Naive thymus-derived CD8-positive, alpha-beta T cell (primary cell): ENCODE data around the gene ZNF532. TPM values are rescaled to one million over a fixed set of nuclear protein-coding genes. Genes with fewer than 3 reads are reported as not detected.

ENCODE experiments used
- ATAC-seq, 2 donors: fragments of 150-1000 bp; cut with Tn5 transposase in 1 of 2; sonication (Bioruptor Pico), chemical (Tn5 transposase) in 1 of 2; 1 replicate in 1 of 2; 2 replicates in 1 of 2; pipeline ENCODE4 v1.10.0; 2021; ENCODE audit warnings: mild to moderate bottlenecking in 2 of 2, moderate library complexity in 2 of 2
- POLR2A ChIA-PET: fragments of 350-600 bp; sonication (Branson Sonifier 250); formaldehyde crosslinking; loops from one replicate; lab custom pipeline; 2021; ENCODE audit warnings: antibody characterized with exemption; lab: Charles Lee
- DNase-seq, 10 donors: peaks; one replicate each; pipeline versions ENCODE4 v3.0.0 to v3.0.0-alpha.2; 2020 to 2022
- H3K27ac Mint-ChIP-seq, 10 donors: one replicate each; pipeline ENCODE4 v1.8.0; 2020 to 2022; ENCODE audit warnings: mild to moderate bottlenecking in 10 of 10, mixed read lengths in 10 of 10, moderate library complexity in 4 of 10, inconsistent platforms in 1 of 10
- H3K27me3 Mint-ChIP-seq, 5 donors: one replicate each; pipeline ENCODE4 v1.8.0; 2021 to 2022; ENCODE audit warnings: mixed read lengths in 5 of 5
- H3K36me3 Mint-ChIP-seq, 3 donors: one replicate each; pipeline ENCODE4 v1.8.0; 2020 to 2022; ENCODE audit warnings: mixed read lengths in 3 of 3, mild to moderate bottlenecking in 2 of 3, inconsistent platforms in 1 of 3
- H3K4me1 Mint-ChIP-seq, 4 donors: one replicate each; pipeline ENCODE4 v1.8.0; 2021 to 2022; ENCODE audit warnings: mixed read lengths in 4 of 4
- H3K4me3 Mint-ChIP-seq, 10 donors: one replicate each; pipeline ENCODE4 v1.8.0; 2020 to 2022; ENCODE audit warnings: mild to moderate bottlenecking in 10 of 10, mixed read lengths in 10 of 10, moderate library complexity in 6 of 10, inconsistent platforms in 1 of 10
- H3K9me3 Mint-ChIP-seq, 9 donors: one replicate each; pipeline ENCODE4 v1.8.0; 2020 to 2022; ENCODE audit warnings: mixed read lengths in 9 of 9, mild to moderate bottlenecking in 3 of 9, inconsistent platforms in 1 of 9, moderate library complexity in 1 of 9
- polyA plus RNA-seq, 3 donors: library from polyadenylated mRNA; unstranded; fragments of 300-500 nt; fragmentation: Illumina TruSeq; gene quantifications; one replicate each; pipeline ENCODE4 v1.2.3, GENCODE V29; 2021
- total RNA-seq, 8 experiments: library from RNA in 2 of 8; stranded (reverse) in 2 of 8; gene quantifications; one replicate each; pipeline ENCODE4 v1.2.3 and lab custom pipeline; 2021 to 2026

ZNF532 gene
- total and polyA plus RNA-seq, 5 experiments from 2014 or later = 0.07 to 7.8 (median 3.8) TPM; not detected in 1

- ATAC-seq (no peak), DNase-seq (no peak)
- peaks cover 0 to 7% (median 0%) of the 10 kb centered on the region in 4 donors for H3K4me1 Mint-ChIP-seq
- H3K36me3 Mint-ChIP-seq = peaks cover 0 to 4% (median 2%) of the 10 kb centered on the region in 3 donors
- peaks cover 0 to 4% (median 0%) of the 10 kb centered on the region in 9 donors for H3K9me3 Mint-ChIP-seq
- POLR2A ChIA-PET = interaction anchor here (0.6 kb wide), 1 partner anchor 13 kb away, joined by 5 read pairs; no protein-coding TSS in a partner anchor
- H3K4me3 Mint-ChIP-seq = no peak overlapping the region
- no peak overlapping the region for H3K27ac Mint-ChIP-seq
- H3K27me3 Mint-ChIP-seq = peaks cover 14 to 55% (median 19%) of the 10 kb centered on the region in 5 donors
These were observed 73.2 kb downstream of the ZNF532 start for GRCh38 chr18:58937887-58938267.

DNA sequence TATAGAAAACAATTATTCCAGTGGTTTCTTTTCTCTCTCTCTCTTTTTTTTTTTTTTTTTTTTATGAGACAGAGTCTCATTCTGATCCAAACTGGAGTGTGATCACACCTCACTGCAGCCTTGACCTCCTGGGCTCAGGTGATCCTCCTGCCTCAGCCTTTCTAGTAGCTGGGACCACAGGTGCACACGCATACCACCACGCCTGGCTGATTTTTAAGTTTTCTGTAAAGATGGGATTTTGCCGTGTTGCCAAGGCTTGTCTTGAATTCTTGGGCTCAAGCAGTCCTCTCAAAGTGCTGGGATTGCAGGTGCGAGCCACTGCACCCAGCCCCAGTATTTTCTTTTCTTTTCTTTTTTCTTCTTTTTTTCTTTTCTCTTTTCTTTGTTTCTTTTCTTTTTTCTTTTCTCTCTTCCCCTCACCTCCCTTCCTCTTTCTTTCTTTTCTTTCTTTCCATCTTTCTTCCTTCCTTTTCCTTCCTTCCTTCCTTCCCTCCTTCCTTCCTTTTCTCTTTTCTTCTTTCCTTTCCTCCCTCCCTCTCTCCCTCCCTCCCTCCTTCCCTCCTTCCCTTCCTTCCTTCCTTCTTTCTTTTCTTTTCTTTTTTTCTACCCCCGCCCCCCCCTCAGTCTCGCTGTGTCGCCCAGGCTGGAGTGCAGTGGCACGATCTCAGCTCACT is 76.9 kb downstream of the ZNF532 start:
- Mint-ChIP-seq H3K4me1 (peaks cover 0 to 8% (median 0%) of the 10 kb centered on the region in 4 donors), H3K27me3 (peaks cover 14 to 65% (median 30%) of the 10 kb centered on the region in 5 donors), H3K4me3 (no peak overlapping the region), H3K27ac (peak overlapping the region in 1 of 10 donors; percentile 52), H3K9me3 (peaks cover 0 to 4% (median 0%) of the 10 kb centered on the region in 9 donors), H3K36me3 (peaks cover 0 to 4% (median 2%) of the 10 kb centered on the region in 3 donors)
- ATAC-seq (no peak), DNase-seq (no peak)
- POLR2A ChIA-PET = no interaction called here

- ATAC-seq (no peak), DNase-seq (no peak)
- H3K4me1 Mint-ChIP-seq = peaks cover 0 to 2% (median 0%) of the 10 kb centered on the region in 4 donors
- POLR2A ChIA-PET = no interaction called here
- peaks cover 0 to 4% (median 0%) of the 10 kb centered on the region in 9 donors for H3K9me3 Mint-ChIP-seq
- peaks cover 10 to 44% (median 23%) of the 10 kb centered on the region in 5 donors for H3K27me3 Mint-ChIP-seq
- H3K4me3 Mint-ChIP-seq = no peak overlapping the region
- peaks cover 0 to 4% (median 2%) of the 10 kb centered on the region in 3 donors for H3K36me3 Mint-ChIP-seq
- peak overlapping the region in 1 of 10 donors; percentile 31 for H3K27ac Mint-ChIP-seq
These were observed 79.2 kb downstream of the ZNF532 start for GRCh38 chr18:58943896-58944295.

GRCh38 chr18:58947136-58947732 is 82.6 kb downstream of the ZNF532 start:
- peaks cover 10 to 32% (median 14%) of the 10 kb centered on the region in 5 donors for H3K27me3 Mint-ChIP-seq
- no peaks in the 10 kb centered on the region for H3K36me3 Mint-ChIP-seq
- POLR2A ChIA-PET = no interaction called here
- H3K4me1 Mint-ChIP-seq = peaks cover 0 to 2% (median 0%) of the 10 kb centered on the region in 4 donors
- H3K9me3 Mint-ChIP-seq = no peaks in the 10 kb centered on the region
- DNase-seq (no peak), ATAC-seq (no peak)
- H3K4me3 Mint-ChIP-seq = no peak overlapping the region
- H3K27ac Mint-ChIP-seq = no peak overlapping the region

- peaks cover 0 to 2% (median 0%) of the 10 kb centered on the region in 4 donors for H3K4me1 Mint-ChIP-seq
- no peaks in the 10 kb centered on the region for H3K36me3 Mint-ChIP-seq
- DNase-seq = no peak
- peaks cover 7 to 23% (median 14%) of the 10 kb centered on the region in 5 donors for H3K27me3 Mint-ChIP-seq
- no peak overlapping the region for H3K27ac Mint-ChIP-seq
- POLR2A ChIA-PET = no interaction called here
- H3K4me3 Mint-ChIP-seq = no peak overlapping the region
- H3K9me3 Mint-ChIP-seq = no peaks in the 10 kb centered on the region
- ATAC-seq = no peak
These were observed 84.4 kb downstream of the ZNF532 start for GRCh38 chr18:58949031-58949430.

GRCh38 chr18:58951986-58952702 is 87.5 kb downstream of the ZNF532 start:
- no peak for DNase-seq
- H3K36me3 Mint-ChIP-seq = no peaks in the 10 kb centered on the region
- peak overlapping the region in 1 of 10 donors; percentile 11 for H3K27ac Mint-ChIP-seq
- no peak overlapping the region for H3K4me3 Mint-ChIP-seq
- H3K27me3 Mint-ChIP-seq = peaks cover 3 to 12% (median 9%) of the 10 kb centered on the region in 5 donors
- H3K4me1 Mint-ChIP-seq = no peaks in the 10 kb centered on the region
- no peaks in the 10 kb centered on the region for H3K9me3 Mint-ChIP-seq
- ATAC-seq = no peak
- POLR2A ChIA-PET = no interaction called here

GRCh38 chr18:58952858-58953257 is 88.2 kb downstream of the ZNF532 start:
- no peak overlapping the region for H3K4me3 Mint-ChIP-seq
- H3K27me3 Mint-ChIP-seq = peaks cover 3 to 11% (median 10%) of the 10 kb centered on the region in 5 donors
- H3K9me3 Mint-ChIP-seq = no peaks in the 10 kb centered on the region
- ATAC-seq (no peak), DNase-seq (no peak)
- POLR2A ChIA-PET = no interaction called here
- H3K4me1 Mint-ChIP-seq = no peaks in the 10 kb centered on the region
- H3K36me3 Mint-ChIP-seq = no peaks in the 10 kb centered on the region
- no peak overlapping the region for H3K27ac Mint-ChIP-seq

- H3K4me1 Mint-ChIP-seq = no peaks in the 10 kb centered on the region
- ATAC-seq = no peak
- H3K27me3 Mint-ChIP-seq = peaks cover 3 to 11% (median 10%) of the 10 kb centered on the region in 5 donors
These were observed 89.0 kb downstream of the ZNF532 start for GRCh38 chr18:58953627-58954026.

DNA sequence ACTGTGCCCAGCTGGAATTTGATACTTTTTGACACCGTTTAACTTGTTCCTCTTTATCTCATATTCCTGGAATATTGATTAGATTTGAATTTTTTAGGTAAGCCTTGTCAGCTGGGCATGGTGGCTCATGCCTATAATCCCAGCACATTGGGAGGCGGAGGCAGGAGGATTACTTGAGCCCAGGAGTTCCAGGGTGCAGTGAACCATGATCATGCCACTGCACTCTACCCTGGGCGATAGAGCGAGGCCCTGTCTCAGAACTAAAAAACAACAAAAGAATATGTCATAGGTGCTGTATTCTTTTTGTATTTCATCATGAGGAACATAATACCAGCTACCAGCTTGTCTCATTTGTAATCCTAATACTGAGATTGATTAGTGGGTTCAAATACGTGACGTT is 90.3 kb downstream of the ZNF532 start:
- H3K27ac Mint-ChIP-seq = peak overlapping the region in 1 of 10 donors; percentile 44
- no peaks in the 10 kb centered on the region for H3K9me3 Mint-ChIP-seq
- ATAC-seq = no peak

More at GRCh38 chr18:58953627-58954026, 89.0 kb downstream of the ZNF532 start:
- Mint-ChIP-seq H3K27ac (no peak overlapping the region), H3K36me3 (no peaks in the 10 kb centered on the region), H3K4me3 (no peak overlapping the region), H3K9me3 (no peaks in the 10 kb centered on the region)
- POLR2A ChIA-PET = no interaction called here
- no peak for DNase-seq

GRCh38 chr18:58955738-58956137 is 91.1 kb downstream of the ZNF532 start:
- DNase-seq = no peak
- Mint-ChIP-seq H3K36me3 (no peaks in the 10 kb centered on the region), H3K27ac (no peak overlapping the region), H3K4me1 (no peaks in the 10 kb centered on the region), H3K9me3 (no peaks in the 10 kb centered on the region), H3K4me3 (no peak overlapping the region), H3K27me3 (peaks cover 2 to 18% (median 10%) of the 10 kb centered on the region in 5 donors)
- POLR2A ChIA-PET = no interaction called here
- no peak for ATAC-seq

More for the DNA sequence above, 90.3 kb downstream of the ZNF532 start:
- no peak overlapping the region for H3K4me3 Mint-ChIP-seq
- H3K27me3 Mint-ChIP-seq = peaks cover 2 to 14% (median 8%) of the 10 kb centered on the region in 5 donors
- POLR2A ChIA-PET = no interaction called here
- H3K4me1 Mint-ChIP-seq = no peaks in the 10 kb centered on the region
- no peaks in the 10 kb centered on the region for H3K36me3 Mint-ChIP-seq
- no peak for DNase-seq

- DNase-seq (no peak), ATAC-seq (no peak)
- peaks cover 3 to 30% (median 16%) of the 10 kb centered on the region in 5 donors for H3K27me3 Mint-ChIP-seq
- no peak overlapping the region for H3K4me3 Mint-ChIP-seq
- H3K9me3 Mint-ChIP-seq = no peaks in the 10 kb centered on the region
- POLR2A ChIA-PET = no interaction called here
- no peaks in the 10 kb centered on the region for H3K36me3 Mint-ChIP-seq
- H3K27ac Mint-ChIP-seq = no peak overlapping the region
- peaks cover 0 to 5% (median 0%) of the 10 kb centered on the region in 4 donors for H3K4me1 Mint-ChIP-seq
These were observed 94.0 kb downstream of the ZNF532 start for GRCh38 chr18:58958628-58959027.

GRCh38 chr18:58960508-58960907 is 95.8 kb downstream of the ZNF532 start:
- POLR2A ChIA-PET = no interaction called here
- ATAC-seq (no peak), DNase-seq (no peak)
- Mint-ChIP-seq H3K36me3 (no peaks in the 10 kb centered on the region), H3K27ac (no peak overlapping the region), H3K4me3 (no peak overlapping the region), H3K9me3 (no peaks in the 10 kb centered on the region), H3K4me1 (peaks cover 0 to 13% (median 0%) of the 10 kb centered on the region in 4 donors), H3K27me3 (peaks cover 3 to 30% (median 17%) of the 10 kb centered on the region in 5 donors)
